OCI-LY1 (cell line): Measurements from ENCODE around the gene PPP2R2D.

Experiments used
- CTCF ChIP-seq: fragments of 200-600 bp; sonication (generic), shearing (Covaris generic); IDR thresholded peaks from 2 replicates; pipeline ENCODE4 v1.5.1; 2017; ENCODE audit warnings: mild to moderate bottlenecking, antibody characterized with exemption, low read length, moderate library complexity, mixed read lengths
- EZH2 ChIP-seq: fragments of 200-600 bp; sonication (generic), shearing (Covaris generic); IDR thresholded peaks from 2 replicates; pipeline ENCODE4 v1.8.0; 2017; ENCODE audit warnings: borderline replicate concordance, mixed run types, mild to moderate bottlenecking, antibody characterized with exemption, low read length, moderate library complexity, mixed read lengths

GRCh38 chr10:131993275-131993674, 92.5 kb downstream of the PPP2R2D start:
- TF ChIP-seq CTCF, result no peak
- TF ChIP-seq EZH2, result no peak
